ENCODE results near the gene UBB. TPM values are rescaled to one million over a fixed set of nuclear protein-coding genes. Genes with fewer than 3 reads are reported as not detected.
A peak's percentile ranks its signal among the peaks of the same experiment; 100 is the strongest.

Gene UBB
- total RNA-seq, 1 experiment from 2014 or later = 2,970 TPM

DNA sequence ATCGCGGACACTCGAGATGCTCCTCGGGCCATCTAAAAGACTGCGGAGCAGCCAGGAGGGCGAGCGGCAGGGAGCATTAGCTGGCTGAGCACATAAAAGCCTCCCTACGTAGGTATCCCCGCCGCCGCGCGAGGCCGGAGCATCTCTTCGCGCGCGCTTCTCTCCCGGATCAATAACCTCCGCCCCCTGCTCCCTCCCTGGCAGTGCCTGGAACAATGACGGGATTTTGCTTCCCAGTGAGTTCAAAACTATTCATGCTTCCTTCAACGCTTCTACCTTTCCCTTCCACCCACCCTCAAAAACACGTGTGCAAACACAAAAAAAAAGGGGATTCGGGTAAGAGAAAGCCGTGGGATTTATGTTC is 28.6 kb upstream of the UBB start:
- Histone ChIP-seq H4K20me1 (ENCODE audit: low read length) (no peaks in the 10 kb centered on the region), H3K9me2 (replicated peaks; ENCODE audit: low read length) (no peaks in the 10 kb centered on the region), H3K27ac (ENCODE audit: low read length) (no peak overlapping the region), H3K9me3 (ENCODE audit: low read length) (no peaks in the 10 kb centered on the region), H3F3A (ENCODE audit: low read length, unreplicated experiment) (no peaks in the 10 kb centered on the region), H3K4me1 (ENCODE audit: insufficient read depth, low read length) (peaks cover 2% of the 10 kb centered on the region; the same call in 1 of the 2 replicates), H3K79me2 (ENCODE audit: low read length) (no peaks in the 10 kb centered on the region), H3K27me3 (ENCODE audit: low read length) (no peaks in the 10 kb centered on the region), H3K4me3 (ENCODE audit: low read length) (no peak overlapping the region), H3K4me2 (ENCODE audit: low read length) (no peak overlapping the region), H3K9ac (ENCODE audit: low read length) (no peak overlapping the region), H2AFZ (ENCODE audit: low read length) (no peak overlapping the region), H3K36me3 (ENCODE audit: low read depth, low read length) (no peaks in the 10 kb centered on the region)
- BruUV-seq (replicated peaks) = no TSS peak
- DNase-seq (no peak), ATAC-seq (no peak)
- TF ChIP-seq, protein P1, sequence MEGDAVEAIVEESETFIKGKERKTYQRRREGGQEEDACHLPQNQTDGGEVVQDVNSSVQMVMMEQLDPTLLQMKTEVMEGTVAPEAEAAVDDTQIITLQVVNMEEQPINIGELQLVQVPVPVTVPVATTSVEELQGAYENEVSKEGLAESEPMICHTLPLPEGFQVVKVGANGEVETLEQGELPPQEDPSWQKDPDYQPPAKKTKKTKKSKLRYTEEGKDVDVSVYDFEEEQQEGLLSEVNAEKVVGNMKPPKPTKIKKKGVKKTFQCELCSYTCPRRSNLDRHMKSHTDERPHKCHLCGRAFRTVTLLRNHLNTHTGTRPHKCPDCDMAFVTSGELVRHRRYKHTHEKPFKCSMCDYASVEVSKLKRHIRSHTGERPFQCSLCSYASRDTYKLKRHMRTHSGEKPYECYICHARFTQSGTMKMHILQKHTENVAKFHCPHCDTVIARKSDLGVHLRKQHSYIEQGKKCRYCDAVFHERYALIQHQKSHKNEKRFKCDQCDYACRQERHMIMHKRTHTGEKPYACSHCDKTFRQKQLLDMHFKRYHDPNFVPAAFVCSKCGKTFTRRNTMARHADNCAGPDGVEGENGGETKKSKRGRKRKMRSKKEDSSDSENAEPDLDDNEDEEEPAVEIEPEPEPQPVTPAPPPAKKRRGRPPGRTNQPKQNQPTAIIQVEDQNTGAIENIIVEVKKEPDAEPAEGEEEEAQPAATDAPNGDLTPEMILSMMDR (conservative IDR thresholded peaks at IDR 0.05; ENCODE audit: low read depth, low read length) = no peak
- TF ChIP-seq EZH2phosphoT487 (IDR thresholded peaks at IDR 0.05; ENCODE audit: borderline replicate concordance, low read length) = no peak
- no peak for TF ChIP-seq EZH2 (IDR thresholded peaks at IDR 0.05; ENCODE audit: low read length, unreplicated experiment)
- POLR2A ChIA-PET (ENCODE audit: unreplicated experiment) = interaction anchor here (0.5 kb wide), 1 partner anchor 31 kb away, joined by 7 read pairs; no protein-coding TSS in a partner anchor
- intact Hi-C loops (cut with micrococcal nuclease) = no loop called here
- CTCF ChIA-PET = interaction anchor here (0.6 kb wide), 1 partner anchor 11 kb away, joined by 3 read pairs; no protein-coding TSS in a partner anchor

DNA sequence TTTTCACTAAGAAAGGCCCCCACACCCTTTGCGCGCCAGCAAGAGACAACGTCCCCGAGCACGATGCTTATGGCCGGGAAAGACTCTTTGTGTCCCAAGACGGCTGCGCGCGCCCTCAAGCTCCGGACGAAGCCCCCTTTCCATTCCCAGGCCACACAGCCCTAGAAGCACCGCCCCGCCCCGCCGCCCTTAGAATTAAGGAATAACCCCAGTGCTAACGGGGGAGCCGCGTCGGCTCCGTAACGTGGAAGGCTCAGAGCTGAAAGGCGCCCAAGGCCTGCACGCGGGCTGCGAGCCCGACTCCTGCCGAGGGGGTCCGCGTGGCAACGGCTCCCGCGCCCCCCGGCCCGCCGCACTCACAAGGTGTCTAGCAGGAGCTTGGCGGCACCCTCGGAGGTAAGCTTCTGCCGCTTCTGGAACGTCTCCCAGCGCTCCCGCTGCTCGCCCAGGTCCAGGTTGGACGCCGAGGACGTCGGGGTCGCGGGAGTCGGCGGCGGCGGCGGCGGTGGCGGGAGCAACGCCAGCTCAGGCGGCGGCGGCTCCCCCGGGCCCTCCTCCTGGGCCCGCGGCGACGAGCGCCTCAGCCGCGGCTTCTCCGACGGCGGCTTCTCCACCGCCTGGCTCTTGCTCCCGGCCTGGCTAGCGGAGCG is 28.1 kb upstream of the UBB start:
- Histone ChIP-seq H3K4me1 (ENCODE audit: insufficient read depth, low read length) (peaks cover 2% of the 10 kb centered on the region; the same call in 1 of the 2 replicates), H2AFZ (ENCODE audit: low read length) (0 out of 2 replicates have a peak overlapping the region, but pooled peaks have one; percentile 40), H3K4me2 (ENCODE audit: low read length) (no peak overlapping the region), H3K9me3 (ENCODE audit: low read length) (no peaks in the 10 kb centered on the region), H3K9me2 (replicated peaks; ENCODE audit: low read length) (no peaks in the 10 kb centered on the region), H3F3A (ENCODE audit: low read length, unreplicated experiment) (no peaks in the 10 kb centered on the region), H3K27me3 (ENCODE audit: low read length) (no peaks in the 10 kb centered on the region), H3K4me3 (ENCODE audit: low read length) (no peak overlapping the region), H3K27ac (ENCODE audit: low read length) (no peak overlapping the region), H3K9ac (ENCODE audit: low read length) (no peak overlapping the region), H4K20me1 (ENCODE audit: low read length) (no peaks in the 10 kb centered on the region), H3K79me2 (ENCODE audit: low read length) (no peaks in the 10 kb centered on the region), H3K36me3 (ENCODE audit: low read depth, low read length) (no peaks in the 10 kb centered on the region)
- CTCF ChIA-PET = no interaction called here
- ATAC-seq (no peak), DNase-seq (no peak)
- POLR2A ChIA-PET (ENCODE audit: unreplicated experiment) = interaction anchor here (0.5 to 0.7 kb wide), 2 partner anchors 31 to 235 kb away, joined by 4 to 7 read pairs; no protein-coding TSS in a partner anchor
- TF ChIP-seq, protein P1 (conservative IDR thresholded peaks at IDR 0.05; ENCODE audit: low read depth, low read length) = no peak
- no peak for TF ChIP-seq EZH2 (IDR thresholded peaks at IDR 0.05; ENCODE audit: low read length, unreplicated experiment)
- no peak for TF ChIP-seq EZH2phosphoT487 (IDR thresholded peaks at IDR 0.05; ENCODE audit: borderline replicate concordance, low read length)
- BruUV-seq (replicated peaks) = no TSS peak
- intact Hi-C loops (cut with micrococcal nuclease) = no loop called here
